GM19467 (cell line): Measurements from ENCODE around the gene CCDC187.

Source experiments
- ATAC-seq: cut with Tn5 transposase; IDR thresholded peaks from one replicate; pipeline ENCODE4 v1.9.1; 2021; ENCODE audit warnings: mild to moderate bottlenecking, moderate library complexity; ENCODE audit not compliant: unreplicated experiment

The CCDC187 gene

GRCh38 chr9:136300016-136300545, 3.8 kb downstream of the CCDC187 start:
- no peak for ATAC-seq

DNA sequence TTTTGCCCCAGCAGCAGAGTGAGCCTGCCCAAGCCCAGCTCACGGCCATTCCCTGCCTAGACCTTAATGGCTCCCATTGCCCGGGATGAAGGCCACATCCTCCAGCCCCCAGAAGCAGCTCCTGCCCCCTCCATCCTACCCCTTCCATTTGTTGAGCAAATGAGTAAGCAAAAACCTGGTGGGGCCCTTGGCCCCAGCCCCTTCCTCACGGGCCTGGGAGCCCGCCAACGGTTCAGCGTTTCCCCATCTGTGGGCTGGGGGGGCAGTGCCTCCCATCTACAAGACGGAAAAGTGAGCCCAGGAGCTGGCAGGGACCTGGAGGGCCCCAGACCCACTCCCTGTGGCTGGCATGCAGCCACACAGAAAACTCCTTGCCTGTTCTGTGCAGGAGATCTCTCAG, 4.4 kb downstream of the CCDC187 start:
- no peak for ATAC-seq

DNA sequence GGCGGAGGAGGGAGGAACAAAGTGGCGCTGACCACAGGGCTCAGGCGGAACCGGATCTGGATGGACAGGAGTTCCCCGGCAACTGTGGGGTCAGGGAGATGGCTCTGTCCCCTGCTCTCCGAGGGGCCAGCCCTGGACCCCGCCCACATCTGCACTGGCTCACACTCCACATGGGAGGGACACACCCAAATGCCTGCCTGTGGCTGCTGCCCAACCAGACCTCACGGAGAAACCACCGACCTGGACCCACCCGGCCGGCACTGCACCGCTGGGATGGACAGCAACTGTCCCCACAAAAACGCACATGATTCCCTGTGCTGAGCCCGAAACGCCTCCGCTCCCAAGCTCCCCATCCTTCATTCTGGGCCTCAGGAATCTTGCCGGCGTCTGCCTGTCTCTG, 4.8 kb downstream of the CCDC187 start:
- ATAC-seq: no peak

DNA sequence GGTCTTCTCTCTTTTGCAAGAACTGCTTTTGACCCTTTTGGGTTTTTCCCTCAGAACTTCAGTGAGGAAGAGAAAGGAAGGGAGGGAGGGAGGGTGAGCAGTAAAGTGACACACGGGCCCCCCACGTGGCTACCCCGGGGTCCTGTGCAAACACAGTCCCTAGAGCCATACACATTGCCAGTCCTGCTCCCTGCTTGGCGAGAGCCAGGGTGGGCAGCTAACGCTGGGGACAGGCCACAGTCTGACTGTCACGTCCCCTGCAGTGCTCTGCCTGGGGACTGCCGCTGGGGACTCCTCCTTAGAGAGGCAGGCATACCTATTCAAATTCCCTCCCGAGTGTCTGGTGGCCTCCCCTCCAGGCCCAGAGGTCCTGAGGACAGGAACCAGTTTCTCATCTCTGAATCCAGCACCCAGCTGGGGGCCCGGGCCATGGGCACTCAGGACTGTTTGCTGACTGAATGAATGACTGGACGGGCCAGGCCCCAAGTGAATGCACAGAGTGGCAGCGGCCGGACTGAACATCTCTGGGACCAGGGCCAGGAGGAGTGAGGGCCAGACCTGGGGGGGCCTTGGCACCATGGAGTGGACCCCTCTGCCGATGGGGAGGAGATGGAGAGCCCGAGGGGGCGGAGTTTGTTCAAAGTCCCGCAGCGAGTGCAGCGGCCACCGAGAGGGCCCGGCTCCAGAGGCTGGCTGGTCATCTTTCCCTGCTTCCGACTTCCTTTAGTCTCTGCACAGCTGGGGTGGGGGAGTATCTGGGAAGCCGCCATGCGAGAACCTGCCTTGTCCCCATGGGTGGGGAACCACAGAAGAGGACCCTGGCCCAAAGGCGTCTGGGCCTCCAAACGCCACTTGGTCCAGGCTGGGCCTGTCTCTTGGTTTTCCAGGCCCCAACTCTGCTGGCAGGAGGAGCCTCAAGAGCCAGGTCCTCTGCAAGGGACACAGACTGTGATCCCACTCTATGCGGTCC, 5.8 kb downstream of the CCDC187 start:
- no peak for ATAC-seq

DNA sequence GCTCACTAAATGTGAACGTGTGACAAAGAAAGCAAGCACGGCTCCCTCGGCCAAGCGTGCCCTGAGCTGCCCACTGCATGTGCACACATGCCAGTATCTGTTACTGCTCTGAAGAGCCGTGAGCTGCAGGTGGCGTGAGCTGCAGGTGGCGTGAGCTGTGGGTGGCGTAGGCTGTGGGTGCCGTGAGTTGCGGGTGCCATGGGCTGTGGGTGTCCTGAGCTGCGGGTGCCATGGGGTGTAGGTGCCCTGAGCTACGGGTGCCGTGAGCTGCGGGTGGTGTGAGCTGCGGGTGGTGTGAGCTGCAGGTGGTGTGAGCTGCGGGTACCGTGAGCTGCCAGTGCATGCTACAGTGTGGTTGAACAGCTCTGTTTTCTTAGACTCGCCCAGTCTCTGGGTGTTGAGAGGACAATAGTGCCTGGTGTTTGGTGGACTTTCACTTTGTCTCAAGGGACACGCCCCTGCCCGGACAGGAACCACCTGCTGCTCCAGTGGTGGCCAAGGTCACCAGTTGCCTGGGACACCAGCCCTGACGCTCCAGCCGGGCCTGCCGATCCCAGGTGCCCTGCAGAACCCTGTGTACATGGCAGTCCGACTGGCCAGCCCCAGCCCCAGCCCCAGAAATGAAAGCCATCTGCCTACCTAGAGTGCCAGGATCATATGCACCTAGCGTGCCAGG, 6.7 kb downstream of the CCDC187 start:
- ATAC-seq: no peak

DNA sequence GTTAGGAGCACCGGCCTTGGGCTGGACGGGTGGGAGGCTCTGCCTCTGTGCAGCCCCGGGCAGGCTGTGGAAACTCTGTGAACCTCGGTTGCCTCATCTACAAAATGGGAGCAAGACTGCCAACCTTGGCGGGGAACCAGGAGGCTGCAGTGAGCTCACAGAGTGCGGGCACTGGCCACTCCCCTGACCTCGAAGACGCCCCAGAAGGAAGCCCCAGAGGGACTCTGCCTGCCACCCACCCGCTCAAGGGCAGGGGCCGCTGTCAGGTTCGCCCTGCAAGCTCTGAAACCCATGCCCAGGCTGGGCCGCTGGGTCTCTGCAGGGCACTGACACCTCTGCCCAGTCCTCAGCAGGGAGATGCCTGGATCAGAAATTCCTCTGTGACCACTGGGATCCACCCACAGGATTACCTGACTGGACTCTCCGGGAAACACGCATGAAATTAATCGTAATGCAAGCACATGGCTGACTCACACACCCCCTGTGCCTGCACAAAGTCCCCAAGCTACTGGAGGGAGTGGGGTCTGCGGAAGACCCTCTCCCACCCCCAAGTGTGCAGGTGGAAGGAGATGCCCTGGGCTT, 7.4 kb downstream of the CCDC187 start:
- ATAC-seq: no peak

DNA sequence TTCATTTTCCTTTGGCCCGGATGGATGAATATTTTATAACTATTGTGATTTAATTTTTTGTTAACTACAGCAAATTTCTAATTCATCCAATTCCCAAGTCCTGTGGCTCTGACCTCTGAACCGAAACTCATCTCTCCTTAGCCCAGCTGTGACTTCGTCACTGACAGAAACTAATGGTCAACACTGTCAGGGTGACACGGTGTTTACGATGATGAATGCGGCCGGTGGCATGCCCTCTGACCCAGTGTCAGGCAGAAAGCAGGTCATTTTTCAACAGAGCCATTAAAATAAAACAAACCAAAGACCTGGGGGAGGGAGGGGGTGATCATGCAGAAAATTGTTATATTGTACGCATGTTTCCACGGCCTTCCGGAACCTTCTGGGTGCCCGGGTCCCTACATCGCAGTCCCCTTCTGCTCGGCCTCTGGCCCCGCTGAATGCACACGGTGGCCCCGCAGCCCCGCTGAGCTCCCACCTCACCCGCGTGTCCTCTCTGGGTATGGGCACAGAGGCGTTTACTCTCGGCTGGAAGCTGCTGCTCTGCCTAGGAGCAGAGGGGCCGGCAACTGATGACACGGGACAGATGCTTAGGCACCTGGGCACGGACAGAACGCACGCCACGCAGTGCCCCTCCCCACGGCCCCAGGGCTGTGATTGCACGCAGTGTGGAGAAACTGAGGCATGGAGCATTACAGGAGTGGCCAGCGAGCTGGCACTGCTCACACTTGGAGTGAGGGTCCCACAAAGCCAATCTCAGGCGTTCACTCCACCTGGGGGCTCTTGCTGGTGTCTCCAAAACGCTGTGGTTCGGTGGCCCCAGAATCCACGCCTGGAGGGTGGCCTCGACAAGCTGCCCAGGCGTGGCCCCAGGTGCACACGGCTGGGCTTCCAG, 8.1 kb downstream of the CCDC187 start:
- no peak for ATAC-seq

- no peak for ATAC-seq
Observed at GRCh38 chr9:136295055-136295454, 8.8 kb downstream of the CCDC187 start.

- no peak for ATAC-seq
Observed at GRCh38 chr9:136294437-136294836, 9.5 kb downstream of the CCDC187 start.

DNA sequence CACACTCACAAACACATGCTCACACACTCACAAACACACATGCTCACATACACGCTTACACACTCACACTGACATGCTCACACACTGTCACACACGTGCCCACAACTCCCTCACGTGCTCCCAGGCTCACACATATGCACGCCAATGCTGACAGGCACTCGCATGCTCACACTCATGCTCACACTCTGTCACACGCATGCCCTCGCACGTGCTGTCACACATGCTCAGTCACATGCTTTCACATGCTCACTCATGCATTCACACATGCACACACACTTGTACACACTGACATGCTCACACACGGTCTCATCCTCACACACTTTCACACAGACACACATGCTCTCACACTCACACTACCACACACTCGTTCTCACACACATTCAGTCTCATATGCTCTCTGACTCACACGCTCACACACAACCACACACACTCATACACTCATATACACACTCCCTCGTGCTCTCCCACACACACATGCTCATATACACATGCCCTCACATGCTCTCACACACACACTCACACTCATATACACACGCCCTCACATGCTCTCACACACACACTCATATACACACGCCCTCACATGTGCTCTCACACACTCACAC, 10.3 kb downstream of the CCDC187 start:
- ATAC-seq: no peak

- ATAC-seq: no peak
Observed at GRCh38 chr9:136292591-136293448, 11.1 kb downstream of the CCDC187 start.

DNA sequence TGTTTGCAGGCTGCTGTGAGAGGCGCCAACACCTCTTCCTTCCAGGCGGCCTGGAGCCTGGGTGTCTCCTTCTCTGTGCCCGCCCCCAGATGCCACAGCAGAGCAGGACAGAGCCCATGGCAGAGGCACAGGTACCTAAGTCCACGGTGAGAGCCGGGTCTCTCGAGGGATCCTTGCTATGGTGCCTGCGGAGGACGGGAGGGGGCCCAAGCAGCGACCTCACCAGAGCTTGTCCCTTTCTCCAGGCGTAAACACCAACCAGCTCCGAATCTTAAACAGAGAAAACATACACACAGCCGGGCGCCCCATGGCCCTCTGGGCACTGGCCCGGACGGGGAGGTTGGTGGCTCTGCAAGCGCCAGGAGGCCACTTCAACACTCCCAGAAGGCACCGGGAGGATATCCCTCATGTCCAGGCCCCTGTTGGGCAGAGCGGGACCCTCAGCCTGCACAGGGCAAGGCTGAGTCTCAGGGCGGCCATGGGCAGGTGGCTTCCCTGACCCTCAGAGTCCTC, 11.8 kb downstream of the CCDC187 start:
- ATAC-seq: no peak

DNA sequence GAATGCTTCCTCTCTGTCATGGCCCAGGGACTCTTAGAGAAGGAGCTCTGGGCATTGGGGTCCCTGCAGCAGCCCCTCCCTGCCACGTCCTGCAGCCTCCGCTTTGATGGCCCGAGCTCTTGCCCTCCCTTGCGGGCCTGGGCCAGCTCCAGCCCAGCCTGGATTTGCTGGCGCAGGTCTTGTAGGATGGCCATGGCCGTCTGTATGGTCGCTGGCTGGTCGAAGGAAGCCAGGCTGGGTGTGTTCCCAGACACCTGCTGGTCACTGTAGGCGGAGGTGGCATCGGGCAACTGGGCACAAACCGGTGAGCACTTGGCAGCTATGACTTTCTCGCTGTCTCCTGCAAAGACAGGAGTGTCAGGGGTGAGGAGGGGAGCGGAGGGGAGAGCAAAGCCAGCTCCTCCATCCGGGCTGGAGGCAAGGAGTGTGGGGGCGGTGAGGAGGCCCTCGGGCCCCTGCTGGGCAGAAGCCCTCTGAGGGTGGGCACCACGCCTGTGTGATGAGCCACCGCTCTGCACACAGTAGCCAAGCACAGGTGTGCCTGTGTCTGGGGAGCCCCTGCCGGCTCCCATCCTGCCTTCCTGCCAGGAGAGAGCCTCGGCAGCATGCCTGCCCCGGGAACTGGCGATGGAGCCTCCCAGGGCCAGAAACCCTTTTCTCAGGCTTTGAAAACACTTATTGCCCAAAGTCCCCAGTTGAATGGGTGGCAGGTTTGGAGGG, 12.4 kb downstream of the CCDC187 start:
- ATAC-seq: no peak

- no peak for ATAC-seq
Observed at GRCh38 chr9:136290508-136291000, 13.3 kb downstream of the CCDC187 start.

DNA sequence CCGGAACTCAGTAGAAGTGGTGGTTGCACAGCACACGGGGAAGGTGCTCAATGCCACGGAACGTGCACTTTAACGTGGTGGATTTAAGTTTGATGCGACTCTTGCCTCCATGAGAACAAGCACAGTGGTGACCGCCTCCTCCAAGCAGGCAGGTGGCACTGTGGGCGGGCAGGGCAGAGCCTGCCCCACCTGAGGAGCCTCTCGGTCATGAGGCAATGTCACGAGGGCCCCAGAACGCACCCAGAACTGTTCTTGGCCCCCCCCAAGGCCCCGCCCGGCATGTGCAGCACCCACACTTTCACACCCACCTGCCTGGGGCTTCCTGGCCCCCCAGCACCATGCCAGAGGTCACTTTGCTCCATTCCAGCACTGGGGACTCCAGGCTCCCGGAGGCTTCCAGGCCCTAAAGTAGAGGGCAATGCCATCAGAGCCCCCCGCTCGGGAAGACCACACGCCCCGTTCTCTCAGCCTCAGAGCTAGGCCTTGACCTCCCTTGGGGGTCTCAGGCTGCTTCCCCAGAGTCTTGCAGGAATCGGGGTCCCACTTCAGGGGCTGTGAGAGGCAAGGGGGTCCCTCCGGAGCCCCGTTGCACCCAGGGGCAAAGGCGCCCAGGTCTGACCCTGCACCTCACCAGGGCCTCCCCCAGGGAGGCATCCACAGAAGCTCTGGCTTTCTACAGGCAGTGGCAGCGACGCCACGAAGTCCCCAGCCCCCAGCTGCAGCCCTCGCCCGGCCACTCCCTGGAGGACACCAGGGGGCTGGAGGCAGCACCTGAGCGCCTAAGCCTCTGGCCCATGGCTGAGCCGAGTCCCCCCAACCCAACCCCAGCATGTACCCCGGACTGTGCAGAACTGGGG, 14.0 kb downstream of the CCDC187 start:
- no peak for ATAC-seq

GRCh38 chr9:136287960-136288753, 15.7 kb downstream of the CCDC187 start:
- ATAC-seq: no peak
